ENCODE results near the gene RMND1.

RMND1 gene

GRCh38 chr6:151494235-151494935 lies 42.5 kb upstream of the RMND1 start:
- no peaks in the 10 kb centered on the region for H3K79me2 ChIP-seq (ENCODE audit: insufficient read depth, low read length)
- H2AFZ ChIP-seq (ENCODE audit: low read length) = no peak overlapping the region
- H3F3A ChIP-seq (ENCODE audit: low read depth) = no peaks in the 10 kb centered on the region
- H3K9ac ChIP-seq (ENCODE audit: low read depth, low read length, poor library complexity, severe bottlenecking) = no peak overlapping the region
- H3K4me3 ChIP-seq (ENCODE audit: low read length, poor library complexity, severe bottlenecking) = no peak overlapping the region
- no peaks in the 10 kb centered on the region for H3K9me2 ChIP-seq (replicated peaks; ENCODE audit: low read depth, low read length)
- no peaks in the 10 kb centered on the region for H3K27me3 ChIP-seq (ENCODE audit: insufficient read depth, low read length, poor library complexity, severe bottlenecking)
- no peak overlapping the region for H3K4me2 ChIP-seq (ENCODE audit: low read depth, low read length, poor library complexity, severe bottlenecking)
- H3K9me3 ChIP-seq (ENCODE audit: insufficient read depth, low read depth, low read length) = no peaks in the 10 kb centered on the region
- H4K20me1 ChIP-seq (ENCODE audit: insufficient read depth, low read length, poor library complexity, severe bottlenecking) = no peaks in the 10 kb centered on the region
- H3K4me1 ChIP-seq (ENCODE audit: insufficient read depth, low read length, poor library complexity, severe bottlenecking) = no peaks in the 10 kb centered on the region
- TF ChIP-seq CTCF (conservative IDR thresholded peaks at IDR 0.05; ENCODE audit: low read length) (no peak), EZH2phosphoT487 (IDR thresholded peaks at IDR 0.05; ENCODE audit: borderline replicate concordance) (no peak)
- H3K36me3 ChIP-seq (ENCODE audit: insufficient read depth, low read length) = no peaks in the 10 kb centered on the region

DNA sequence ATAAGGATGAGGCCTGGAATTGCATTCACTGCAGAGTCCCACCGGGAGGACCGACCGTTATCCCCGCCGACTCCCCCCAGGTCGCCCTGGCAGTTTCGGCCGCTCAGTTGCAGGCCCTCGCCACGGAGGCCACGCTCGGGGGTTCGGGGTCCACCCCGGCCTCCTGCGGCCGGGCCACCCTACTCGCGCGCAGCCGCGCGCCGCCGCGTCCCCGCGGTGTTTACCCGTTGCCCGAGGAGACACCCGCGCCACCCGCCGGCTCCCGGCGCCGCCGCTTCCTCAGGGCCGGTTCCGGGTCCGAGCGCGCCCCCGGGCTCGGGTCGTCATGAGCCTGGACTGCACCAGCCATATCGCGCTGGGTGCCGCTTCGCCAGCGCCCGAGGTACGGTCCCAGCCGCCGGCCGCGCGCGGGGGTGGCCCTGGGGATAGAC lies 41.9 kb upstream of the RMND1 start, which contains the start of gene CCDC170:
Gene CCDC170, plus strand, starts transcription at position 214 of the 431 bp plus-strand sequence. Its CDS starts 112 bp downstream, at position 326.
- Histone ChIP-seq H3K36me3 (ENCODE audit: insufficient read depth, low read length) (no peaks in the 10 kb centered on the region), H3K4me3 (ENCODE audit: low read length, poor library complexity, severe bottlenecking) (no peak within 1 kb of the TSS), H3K27me3 (ENCODE audit: insufficient read depth, low read length, poor library complexity, severe bottlenecking) (no peaks in the 10 kb centered on the region), H3K9me3 (ENCODE audit: insufficient read depth, low read depth, low read length) (no peaks in the 10 kb centered on the region), H3K79me2 (ENCODE audit: insufficient read depth, low read length) (no peaks in the 10 kb centered on the region), H3K4me2 (ENCODE audit: low read depth, low read length, poor library complexity, severe bottlenecking) (no peak within 1 kb of the TSS), H3F3A (ENCODE audit: low read depth) (no peaks in the 10 kb centered on the region), H3K4me1 (ENCODE audit: insufficient read depth, low read length, poor library complexity, severe bottlenecking) (no peaks in the 10 kb centered on the region), H3K9me2 (replicated peaks; ENCODE audit: low read depth, low read length) (no peaks in the 10 kb centered on the region), H3K9ac (ENCODE audit: low read depth, low read length, poor library complexity, severe bottlenecking) (no peak within 1 kb of the TSS), H4K20me1 (ENCODE audit: insufficient read depth, low read length, poor library complexity, severe bottlenecking) (no peaks in the 10 kb centered on the region), H2AFZ (ENCODE audit: low read length) (no peak within 1 kb of the TSS)
- TF ChIP-seq CTCF (conservative IDR thresholded peaks at IDR 0.05; ENCODE audit: low read length) (no peak), EZH2phosphoT487 (IDR thresholded peaks at IDR 0.05; ENCODE audit: borderline replicate concordance) (no peak)

GRCh38 chr6:151493161-151493803 lies 41.4 kb upstream of the RMND1 start:
- no peaks in the 10 kb centered on the region for H3K27me3 ChIP-seq (ENCODE audit: insufficient read depth, low read length, poor library complexity, severe bottlenecking)
- TF ChIP-seq EZH2phosphoT487 (IDR thresholded peaks at IDR 0.05; ENCODE audit: borderline replicate concordance) (no peak), CTCF (conservative IDR thresholded peaks at IDR 0.05; ENCODE audit: low read length) (no peak)
- no peaks in the 10 kb centered on the region for H3K9me3 ChIP-seq (ENCODE audit: insufficient read depth, low read depth, low read length)
- no peaks in the 10 kb centered on the region for H3K36me3 ChIP-seq (ENCODE audit: insufficient read depth, low read length)
- no peaks in the 10 kb centered on the region for H3K79me2 ChIP-seq (ENCODE audit: insufficient read depth, low read length)
- H3K4me1 ChIP-seq (ENCODE audit: insufficient read depth, low read length, poor library complexity, severe bottlenecking) = no peaks in the 10 kb centered on the region
- no peak overlapping the region for H3K4me3 ChIP-seq (ENCODE audit: low read length, poor library complexity, severe bottlenecking)
- H2AFZ ChIP-seq (ENCODE audit: low read length) = no peak overlapping the region
- H3K9ac ChIP-seq (ENCODE audit: low read depth, low read length, poor library complexity, severe bottlenecking) = no peak overlapping the region
- H4K20me1 ChIP-seq (ENCODE audit: insufficient read depth, low read length, poor library complexity, severe bottlenecking) = no peaks in the 10 kb centered on the region
- H3K4me2 ChIP-seq (ENCODE audit: low read depth, low read length, poor library complexity, severe bottlenecking) = no peak overlapping the region
- no peaks in the 10 kb centered on the region for H3F3A ChIP-seq (ENCODE audit: low read depth)
- H3K9me2 ChIP-seq (replicated peaks; ENCODE audit: low read depth, low read length) = no peaks in the 10 kb centered on the region

Measured in Loucy (cell line).